SU-DHL-6 (cell line): ENCODE results near the gene KCTD10.

Source experiments
- H2AFZ ChIP-seq: fragments of 200-600 bp; sonication (generic); 2 replicates; pipeline ENCODE4 v1.6.1; 2014; ENCODE audit warnings: low read depth, mild to moderate bottlenecking, moderate library complexity, mixed read lengths, antibody characterized with exemption, low read length; ENCODE audit not compliant: severe bottlenecking
- H3F3A ChIP-seq: fragments of 200-600 bp; shearing (Covaris generic); 2 replicates; pipeline ENCODE4 v1.6.0; 2016; ENCODE audit warnings: antibody characterized with exemption, mild to moderate bottlenecking; ENCODE audit not compliant: insufficient read depth
- H3K27ac ChIP-seq: fragments of 200-600 bp; sonication (generic); 2 replicates; pipeline ENCODE4 v1.5.1; 2016; ENCODE audit warnings: low read depth, mild to moderate bottlenecking, low read length, moderate library complexity, mixed read lengths
- H3K27me3 ChIP-seq: fragments of 200-600 bp; sonication (generic), shearing (Covaris generic); 2 replicates; pipeline ENCODE4 v1.6.0; 2014; ENCODE audit warnings: mild to moderate bottlenecking, low read length
- H3K36me3 ChIP-seq: fragments of 200-600 bp; sonication (generic); 2 replicates; pipeline ENCODE4 v1.6.1; 2014; ENCODE audit warnings: mild to moderate bottlenecking, low read length, mixed read lengths
- H3K4me2 ChIP-seq: fragments of 300-600, 200-600 bp; shearing (Covaris generic), sonication (generic); 2 replicates; pipeline ENCODE4 v1.6.0; 2014; ENCODE audit warnings: low read length, low read depth, mild to moderate bottlenecking; ENCODE audit not compliant: poor library complexity, severe bottlenecking
- H3K4me3 ChIP-seq: fragments of 200-600 bp; sonication (generic); 2 replicates; pipeline ENCODE4 v1.5.1; 2014; ENCODE audit warnings: antibody characterized with exemption, low read length, mild to moderate bottlenecking, mixed read lengths; ENCODE audit not compliant: insufficient read depth, poor library complexity, severe bottlenecking
- H3K79me2 ChIP-seq: fragments of 200-600 bp; sonication (generic); 2 replicates; pipeline ENCODE4 v1.6.1; 2014; ENCODE audit warnings: mild to moderate bottlenecking, low read length, moderate library complexity; ENCODE audit not compliant: insufficient read depth
- H3K9ac ChIP-seq: fragments of 200-600 bp; sonication (generic); 2 replicates; pipeline ENCODE4 v1.7.0; 2014; ENCODE audit warnings: mild to moderate bottlenecking, low read length
- H3K9me2 ChIP-seq: fragments of 200-600 bp; sonication (generic); replicated peaks from 2 replicates; pipeline ENCODE4 v1.6.1; 2014; ENCODE audit warnings: low read length; ENCODE audit not compliant: insufficient read depth
- H3K9me3 ChIP-seq: fragments of 200-600 bp; sonication (generic); 2 replicates; pipeline ENCODE4 v1.6.1; 2014; ENCODE audit warnings: low read length, mixed read lengths; ENCODE audit not compliant: insufficient read depth
- H4K20me1 ChIP-seq: fragments of 200-600 bp; sonication (generic); 2 replicates; pipeline ENCODE4 v1.6.1; 2014; ENCODE audit warnings: low read depth, mild to moderate bottlenecking, antibody characterized with exemption, low read length, moderate library complexity, mixed read lengths
- EZH2phosphoT487 ChIP-seq: fragments of 200-600 bp; sonication (generic), shearing (Covaris generic); conservative IDR thresholded peaks from 2 replicates; pipeline ENCODE4 v1.6.1; 2018; ENCODE audit warnings: mild to moderate bottlenecking, antibody characterized with exemption, low read length, moderate library complexity, mixed read lengths
- TF ChIP-seq, protein P1 (sequence below): fragments of 200-600 bp; sonication (generic); IDR thresholded peaks from one replicate; pipeline ENCODE4 v1.5.1; 2017; ENCODE audit warnings: antibody characterized with exemption, mild to moderate bottlenecking, low read length, moderate library complexity; ENCODE audit not compliant: insufficient read depth, poor library complexity, severe bottlenecking

KCTD10 gene

DNA sequence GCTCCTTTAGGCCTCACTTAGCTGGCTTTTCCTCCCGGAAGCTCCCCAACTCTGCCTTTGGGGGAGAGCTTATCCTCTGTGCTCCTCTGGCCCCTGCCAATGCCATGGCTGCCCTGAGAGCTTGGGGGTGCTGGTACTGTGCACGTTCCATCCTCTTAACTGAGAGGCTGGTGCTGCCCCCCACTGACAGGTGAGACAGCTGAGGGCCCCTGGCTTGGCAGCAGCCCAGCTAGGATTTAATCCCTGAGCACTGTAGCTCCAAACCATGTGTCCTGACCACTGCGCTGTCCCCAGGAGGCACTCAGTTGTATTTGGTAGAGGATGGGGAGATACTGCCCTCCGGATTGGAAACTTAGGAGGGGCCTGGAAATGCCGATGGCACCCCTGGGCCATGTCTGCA is 46.4 kb upstream of the KCTD10 start:
- H3K9me2 ChIP-seq = no peaks in the 10 kb centered on the region
- TF ChIP-seq, protein P1, sequence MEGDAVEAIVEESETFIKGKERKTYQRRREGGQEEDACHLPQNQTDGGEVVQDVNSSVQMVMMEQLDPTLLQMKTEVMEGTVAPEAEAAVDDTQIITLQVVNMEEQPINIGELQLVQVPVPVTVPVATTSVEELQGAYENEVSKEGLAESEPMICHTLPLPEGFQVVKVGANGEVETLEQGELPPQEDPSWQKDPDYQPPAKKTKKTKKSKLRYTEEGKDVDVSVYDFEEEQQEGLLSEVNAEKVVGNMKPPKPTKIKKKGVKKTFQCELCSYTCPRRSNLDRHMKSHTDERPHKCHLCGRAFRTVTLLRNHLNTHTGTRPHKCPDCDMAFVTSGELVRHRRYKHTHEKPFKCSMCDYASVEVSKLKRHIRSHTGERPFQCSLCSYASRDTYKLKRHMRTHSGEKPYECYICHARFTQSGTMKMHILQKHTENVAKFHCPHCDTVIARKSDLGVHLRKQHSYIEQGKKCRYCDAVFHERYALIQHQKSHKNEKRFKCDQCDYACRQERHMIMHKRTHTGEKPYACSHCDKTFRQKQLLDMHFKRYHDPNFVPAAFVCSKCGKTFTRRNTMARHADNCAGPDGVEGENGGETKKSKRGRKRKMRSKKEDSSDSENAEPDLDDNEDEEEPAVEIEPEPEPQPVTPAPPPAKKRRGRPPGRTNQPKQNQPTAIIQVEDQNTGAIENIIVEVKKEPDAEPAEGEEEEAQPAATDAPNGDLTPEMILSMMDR = no peak
- no peak for TF ChIP-seq EZH2phosphoT487
- no peaks in the 10 kb centered on the region for H3K36me3 ChIP-seq
- H3K27me3 ChIP-seq = no peaks in the 10 kb centered on the region
- no peak overlapping the region for H3K4me2 ChIP-seq
- no peak overlapping the region for H2AFZ ChIP-seq
- no peaks in the 10 kb centered on the region for H4K20me1 ChIP-seq
- no peaks in the 10 kb centered on the region for H3K79me2 ChIP-seq
- H3K27ac ChIP-seq = no peak overlapping the region
- no peaks in the 10 kb centered on the region for H3F3A ChIP-seq
- no peak overlapping the region for H3K9ac ChIP-seq
- H3K9me3 ChIP-seq = no peaks in the 10 kb centered on the region
- H3K4me3 ChIP-seq = no peak overlapping the region

DNA sequence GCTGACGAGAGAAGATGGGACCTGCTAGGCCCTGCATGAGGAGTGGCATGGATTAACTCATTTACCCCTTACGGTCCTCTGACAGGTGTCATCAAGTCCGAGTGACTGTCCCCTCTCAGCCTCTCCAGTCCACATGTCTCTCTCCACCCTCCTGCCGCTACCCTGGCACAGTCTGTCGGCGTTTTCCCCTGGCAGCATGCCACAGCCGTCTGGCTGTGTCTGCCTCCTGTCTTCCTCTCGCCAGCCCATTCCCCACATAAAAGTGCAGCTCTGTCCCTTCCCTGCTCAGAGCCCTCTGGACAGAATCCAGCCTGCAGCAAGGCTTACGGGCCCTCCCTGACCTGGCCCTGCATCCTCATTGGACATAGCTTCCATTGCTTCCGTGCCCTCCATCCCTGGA is 46.0 kb upstream of the KCTD10 start:
- no peak overlapping the region for H3K9ac ChIP-seq
- H3K36me3 ChIP-seq = no peaks in the 10 kb centered on the region
- H3K4me2 ChIP-seq = no peak overlapping the region

DNA sequence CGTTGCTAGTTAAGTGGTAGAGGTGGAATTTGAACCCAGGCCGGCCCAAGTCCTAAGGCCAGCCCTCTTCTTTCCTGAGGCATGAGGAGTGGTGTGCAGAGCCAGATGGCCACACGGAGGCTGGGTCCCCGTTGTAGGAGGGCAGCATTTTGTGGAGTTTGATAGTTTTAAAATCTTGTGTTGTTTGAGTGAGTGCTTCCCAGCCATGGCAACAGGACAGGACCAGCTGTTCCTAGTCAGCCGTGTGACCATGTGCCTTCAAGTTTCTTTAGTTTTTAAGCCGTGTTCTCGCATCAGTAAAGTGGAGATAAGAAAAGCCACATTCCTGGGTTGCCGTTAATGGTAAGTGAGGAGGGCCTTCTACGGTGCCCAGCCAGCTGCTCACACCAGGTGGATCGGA is 44.7 kb upstream of the KCTD10 start:
- TF ChIP-seq EZH2phosphoT487 = no peak
- TF ChIP-seq, protein P1 = no peak
- Histone ChIP-seq H3K9me3 (no peaks in the 10 kb centered on the region), H2AFZ (no peak overlapping the region), H3K4me3 (no peak overlapping the region), H3K27ac (no peak overlapping the region), H3K27me3 (no peaks in the 10 kb centered on the region), H3K9me2 (no peaks in the 10 kb centered on the region), H4K20me1 (no peaks in the 10 kb centered on the region), H3K79me2 (no peaks in the 10 kb centered on the region), H3K9ac (no peak overlapping the region), H3K36me3 (no peaks in the 10 kb centered on the region), H3F3A (no peaks in the 10 kb centered on the region), H3K4me2 (no peak overlapping the region)

More for the DNA sequence above, 46.0 kb upstream of the KCTD10 start:
- H3K27me3 ChIP-seq = no peaks in the 10 kb centered on the region
- H4K20me1 ChIP-seq = no peaks in the 10 kb centered on the region
- H3K27ac ChIP-seq = no peak overlapping the region
- no peaks in the 10 kb centered on the region for H3K9me2 ChIP-seq
- H3K79me2 ChIP-seq = no peaks in the 10 kb centered on the region
- TF ChIP-seq EZH2phosphoT487 = no peak
- TF ChIP-seq, protein P1 = no peak
- no peak overlapping the region for H2AFZ ChIP-seq
- H3K9me3 ChIP-seq = no peaks in the 10 kb centered on the region
- H3F3A ChIP-seq = no peaks in the 10 kb centered on the region
- no peak overlapping the region for H3K4me3 ChIP-seq
